GM23338 (cell line): ENCODE data around the gene VIPAS39. TPM values are rescaled to one million over a fixed set of nuclear protein-coding genes. Genes with fewer than 3 reads are reported as not detected.

Source experiments
- ATAC-seq: fragments of 200-7000 bp; cut with Tn5 transposase; 3 replicates; pipeline ENCODE4 v1.9.1; 2020
- DNase-seq: peaks from one replicate; pipeline ENCODE4 v3.0.0-alpha.2; 2015; ENCODE audit warnings: low spot score
- H2AFZ ChIP-seq: fragments of 200-600 bp; sonication (generic); 2 replicates; pipeline ENCODE4 v1.8.0; 2016; ENCODE audit warnings: antibody characterized with exemption, mild to moderate bottlenecking, moderate library complexity
- H3F3A ChIP-seq: fragments of 200-600 bp; sonication (generic); replicated peaks from 2 replicates; pipeline ENCODE4 v1.8.0; 2017; ENCODE audit warnings: antibody characterized with exemption, mixed run types, low read depth
- H3K27ac ChIP-seq: fragments of 200-600 bp; sonication (generic); 2 replicates; pipeline ENCODE4 v1.6.1; 2016; ENCODE audit warnings: low read depth
- H3K27me3 ChIP-seq: fragments of 200-600 bp; sonication (generic); 2 replicates; pipeline ENCODE4 v1.8.0; 2016; ENCODE audit warnings: mild to moderate bottlenecking, mixed run types, moderate library complexity; ENCODE audit not compliant: insufficient read depth
- H3K36me3 ChIP-seq: fragments of 200-600 bp; sonication (generic); 2 replicates; pipeline ENCODE4 v1.8.0; 2016; ENCODE audit warnings: mild to moderate bottlenecking; ENCODE audit not compliant: insufficient read depth
- H3K4me1 ChIP-seq: fragments of 200-600 bp; sonication (generic); 2 replicates; pipeline ENCODE4 v1.8.0; 2016; ENCODE audit warnings: mild to moderate bottlenecking, moderate library complexity; ENCODE audit not compliant: insufficient read depth
- H3K4me2 ChIP-seq: fragments of 200-600 bp; sonication (generic); 2 replicates; pipeline ENCODE4 v1.7.1; 2017; ENCODE audit warnings: mixed run types
- H3K4me3 ChIP-seq: fragments of 200-600 bp; sonication (generic); 2 replicates; pipeline ENCODE4 v1.6.1; 2016; ENCODE audit warnings: mixed run types
- H3K79me2 ChIP-seq: fragments of 200-600 bp; sonication (generic); replicated peaks from 2 replicates; pipeline ENCODE4 v1.8.0; 2017; ENCODE audit warnings: mild to moderate bottlenecking; ENCODE audit not compliant: insufficient read depth
- H3K9me2 ChIP-seq: fragments of 200-600 bp; sonication (generic); 2 replicates; pipeline ENCODE4 v1.8.0; 2017; ENCODE audit not compliant: insufficient read depth
- H4K20me1 ChIP-seq: fragments of 200-600 bp; sonication (generic); replicated peaks from 2 replicates; pipeline ENCODE4 v1.8.0; 2017; ENCODE audit warnings: mild to moderate bottlenecking; ENCODE audit not compliant: insufficient read depth
- H3K27ac Mint-ChIP-seq: 2 replicates; pipeline ENCODE4 v1.8.0; 2020; ENCODE audit warnings: inconsistent platforms, mild to moderate bottlenecking, moderate library complexity, mixed read lengths
- H3K27me3 Mint-ChIP-seq: 3 replicates; pipeline ENCODE4 v1.8.0; 2022; ENCODE audit warnings: low read depth, mild to moderate bottlenecking, moderate library complexity, mixed read lengths, inconsistent platforms; ENCODE audit not compliant: insufficient read depth, poor library complexity
- H3K36me3 Mint-ChIP-seq: 3 replicates; pipeline ENCODE4 v1.8.0; 2021; ENCODE audit warnings: low read depth, mild to moderate bottlenecking, inconsistent platforms, moderate library complexity, mixed read lengths
- H3K4me1 Mint-ChIP-seq: 3 replicates; pipeline ENCODE4 v1.8.0; 2020; ENCODE audit warnings: mild to moderate bottlenecking, inconsistent platforms, mixed read lengths
- H3K4me3 Mint-ChIP-seq: 3 replicates; pipeline ENCODE4 v1.8.0; 2021; ENCODE audit warnings: moderate library complexity, mild to moderate bottlenecking, inconsistent platforms, mixed read lengths
- H3K9me3 Mint-ChIP-seq: 3 replicates; pipeline ENCODE4 v1.8.0; 2020; ENCODE audit warnings: moderate library complexity, mild to moderate bottlenecking, inconsistent platforms, mixed read lengths
- CREB1 ChIP-seq: fragments of 250-450 bp; sonication (Bioruptor Pico); IDR thresholded peaks from 2 replicates; pipeline ENCODE4 v1.5.0; 2020; ENCODE audit warnings: low read depth, mild to moderate bottlenecking, moderate library complexity
- CTCF ChIP-seq, 2 experiments: fragments of 200-600 bp in 1 of 2; sonication (generic) in 1 of 2; conservative IDR thresholded peaks; 2 replicates each; pipeline versions ENCODE4 v1.5.1 to v1.6.1; 2016 to 2017; ENCODE audit warnings: antibody characterized with exemption in 2 of 2, low read depth in 2 of 2, mild to moderate bottlenecking in 2 of 2, moderate library complexity in 1 of 2
- ETS1 ChIP-seq: IDR thresholded peaks from 2 replicates; pipeline ENCODE4 v1.6.1; 2016; ENCODE audit warnings: antibody characterized with exemption
- EZH2 ChIP-seq: fragments of 200-600 bp; sonication (generic); IDR thresholded peaks from one replicate; pipeline ENCODE4 v1.8.0; 2017; ENCODE audit warnings: antibody characterized with exemption, mild to moderate bottlenecking, low read depth; ENCODE audit not compliant: unreplicated experiment
- EZH2phosphoT487 ChIP-seq: fragments of 200-600 bp; sonication (generic); IDR thresholded peaks from one replicate; pipeline ENCODE4 v1.8.1; 2018; ENCODE audit warnings: antibody characterized with exemption; ENCODE audit not compliant: unreplicated experiment
- JUNB ChIP-seq: IDR thresholded peaks from one replicate; pipeline ENCODE4 v1.6.1; 2016; ENCODE audit warnings: antibody characterized with exemption; ENCODE audit not compliant: unreplicated experiment
- NANOG ChIP-seq: IDR thresholded peaks from 2 replicates; pipeline ENCODE4 v1.6.1; 2016; ENCODE audit warnings: antibody characterized with exemption, borderline replicate concordance
- POLR2AphosphoS5 ChIP-seq: IDR thresholded peaks from 2 replicates; pipeline ENCODE4 v1.6.1; 2016; ENCODE audit warnings: antibody characterized with exemption, low read depth
- REST ChIP-seq: IDR thresholded peaks from one replicate; pipeline ENCODE4 v1.6.1; 2018; ENCODE audit warnings: antibody characterized with exemption; ENCODE audit not compliant: unreplicated experiment
- STAT1 ChIP-seq: IDR thresholded peaks from one replicate; pipeline ENCODE4 v1.6.1; 2016; ENCODE audit warnings: antibody characterized with exemption; ENCODE audit not compliant: unreplicated experiment
- ZNF114 ChIP-seq: fragments of 250-450 bp; sonication (Bioruptor Pico); IDR thresholded peaks from 2 replicates; pipeline ENCODE4 v1.5.0; 2020; ENCODE audit warnings: mild to moderate bottlenecking, moderate library complexity
- ZNF331 ChIP-seq: fragments of 250-450 bp; sonication (Bioruptor Pico); IDR thresholded peaks from 2 replicates; pipeline ENCODE4 v1.5.0; 2020; ENCODE audit warnings: low read depth, mild to moderate bottlenecking, moderate library complexity
- polyA plus RNA-seq: library from polyadenylated mRNA; unstranded; fragments of >200 nt; fragmentation: Nextera tagmentation; extraction: Ambion mirVana; gene quantifications from 2 replicates; pipeline ENCODE4 v1.2.1, GENCODE V29; 2016
- total RNA-seq: library from RNA; depleted of rRNA; stranded (reverse); fragments of >200 nt; shearing (Covaris generic); gene quantifications from 2 replicates; pipeline ENCODE4 v1.2.3, GENCODE V29; 2014
- TF ChIP-seq, protein P1 (sequence below): fragments of 250-450 bp; sonication (Bioruptor Pico); IDR thresholded peaks from 2 replicates; pipeline ENCODE4 v1.5.0; 2020; ENCODE audit warnings: mild to moderate bottlenecking, moderate library complexity

The VIPAS39 gene
- total and polyA plus RNA-seq, 2 experiments from 2014 or later = 9.4 to 21.8 TPM

DNA sequence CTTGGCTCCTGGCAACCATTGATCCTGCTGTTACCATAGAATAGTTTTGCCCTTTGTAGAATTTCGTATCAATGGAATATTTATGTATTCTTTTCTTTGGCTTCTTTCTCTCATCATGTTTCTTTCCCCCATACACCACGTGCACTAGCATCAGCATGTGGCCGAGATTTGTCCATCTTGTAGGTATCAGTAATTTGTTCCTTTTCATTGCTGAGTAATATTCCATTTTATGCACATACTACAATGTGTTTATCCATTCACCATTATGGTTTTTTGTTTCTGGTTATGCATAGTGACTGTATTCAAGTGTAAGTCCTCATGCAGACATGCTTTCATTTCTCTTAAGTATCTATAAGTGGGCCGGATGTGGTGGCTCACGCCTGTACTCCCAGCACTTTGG, 45.7 kb upstream of the VIPAS39 start:
- peaks cover 28% of the 10 kb centered on the region for H3K27me3 Mint-ChIP-seq
- Histone ChIP-seq H3K36me3 (no peaks in the 10 kb centered on the region), H3K4me3 (no peak overlapping the region), H3K27me3 (peaks cover 32% of the 10 kb centered on the region), H3F3A (no peaks in the 10 kb centered on the region), H4K20me1 (no peaks in the 10 kb centered on the region), H2AFZ (no peak overlapping the region), H3K4me1 (0 out of 2 replicates have a peak, but pooled peaks cover 5% of the 10 kb centered on the region), H3K27ac (no peak overlapping the region), H3K9me2 (no peaks in the 10 kb centered on the region), H3K79me2 (no peaks in the 10 kb centered on the region), H3K4me2 (no peak overlapping the region)
- H3K36me3 Mint-ChIP-seq = peaks cover 4% of the 10 kb centered on the region; the same call in 1 of the 3 replicates
- TF ChIP-seq ZNF331 (CRISPR knock-in tag) = no peak
- TF ChIP-seq, protein P1, sequence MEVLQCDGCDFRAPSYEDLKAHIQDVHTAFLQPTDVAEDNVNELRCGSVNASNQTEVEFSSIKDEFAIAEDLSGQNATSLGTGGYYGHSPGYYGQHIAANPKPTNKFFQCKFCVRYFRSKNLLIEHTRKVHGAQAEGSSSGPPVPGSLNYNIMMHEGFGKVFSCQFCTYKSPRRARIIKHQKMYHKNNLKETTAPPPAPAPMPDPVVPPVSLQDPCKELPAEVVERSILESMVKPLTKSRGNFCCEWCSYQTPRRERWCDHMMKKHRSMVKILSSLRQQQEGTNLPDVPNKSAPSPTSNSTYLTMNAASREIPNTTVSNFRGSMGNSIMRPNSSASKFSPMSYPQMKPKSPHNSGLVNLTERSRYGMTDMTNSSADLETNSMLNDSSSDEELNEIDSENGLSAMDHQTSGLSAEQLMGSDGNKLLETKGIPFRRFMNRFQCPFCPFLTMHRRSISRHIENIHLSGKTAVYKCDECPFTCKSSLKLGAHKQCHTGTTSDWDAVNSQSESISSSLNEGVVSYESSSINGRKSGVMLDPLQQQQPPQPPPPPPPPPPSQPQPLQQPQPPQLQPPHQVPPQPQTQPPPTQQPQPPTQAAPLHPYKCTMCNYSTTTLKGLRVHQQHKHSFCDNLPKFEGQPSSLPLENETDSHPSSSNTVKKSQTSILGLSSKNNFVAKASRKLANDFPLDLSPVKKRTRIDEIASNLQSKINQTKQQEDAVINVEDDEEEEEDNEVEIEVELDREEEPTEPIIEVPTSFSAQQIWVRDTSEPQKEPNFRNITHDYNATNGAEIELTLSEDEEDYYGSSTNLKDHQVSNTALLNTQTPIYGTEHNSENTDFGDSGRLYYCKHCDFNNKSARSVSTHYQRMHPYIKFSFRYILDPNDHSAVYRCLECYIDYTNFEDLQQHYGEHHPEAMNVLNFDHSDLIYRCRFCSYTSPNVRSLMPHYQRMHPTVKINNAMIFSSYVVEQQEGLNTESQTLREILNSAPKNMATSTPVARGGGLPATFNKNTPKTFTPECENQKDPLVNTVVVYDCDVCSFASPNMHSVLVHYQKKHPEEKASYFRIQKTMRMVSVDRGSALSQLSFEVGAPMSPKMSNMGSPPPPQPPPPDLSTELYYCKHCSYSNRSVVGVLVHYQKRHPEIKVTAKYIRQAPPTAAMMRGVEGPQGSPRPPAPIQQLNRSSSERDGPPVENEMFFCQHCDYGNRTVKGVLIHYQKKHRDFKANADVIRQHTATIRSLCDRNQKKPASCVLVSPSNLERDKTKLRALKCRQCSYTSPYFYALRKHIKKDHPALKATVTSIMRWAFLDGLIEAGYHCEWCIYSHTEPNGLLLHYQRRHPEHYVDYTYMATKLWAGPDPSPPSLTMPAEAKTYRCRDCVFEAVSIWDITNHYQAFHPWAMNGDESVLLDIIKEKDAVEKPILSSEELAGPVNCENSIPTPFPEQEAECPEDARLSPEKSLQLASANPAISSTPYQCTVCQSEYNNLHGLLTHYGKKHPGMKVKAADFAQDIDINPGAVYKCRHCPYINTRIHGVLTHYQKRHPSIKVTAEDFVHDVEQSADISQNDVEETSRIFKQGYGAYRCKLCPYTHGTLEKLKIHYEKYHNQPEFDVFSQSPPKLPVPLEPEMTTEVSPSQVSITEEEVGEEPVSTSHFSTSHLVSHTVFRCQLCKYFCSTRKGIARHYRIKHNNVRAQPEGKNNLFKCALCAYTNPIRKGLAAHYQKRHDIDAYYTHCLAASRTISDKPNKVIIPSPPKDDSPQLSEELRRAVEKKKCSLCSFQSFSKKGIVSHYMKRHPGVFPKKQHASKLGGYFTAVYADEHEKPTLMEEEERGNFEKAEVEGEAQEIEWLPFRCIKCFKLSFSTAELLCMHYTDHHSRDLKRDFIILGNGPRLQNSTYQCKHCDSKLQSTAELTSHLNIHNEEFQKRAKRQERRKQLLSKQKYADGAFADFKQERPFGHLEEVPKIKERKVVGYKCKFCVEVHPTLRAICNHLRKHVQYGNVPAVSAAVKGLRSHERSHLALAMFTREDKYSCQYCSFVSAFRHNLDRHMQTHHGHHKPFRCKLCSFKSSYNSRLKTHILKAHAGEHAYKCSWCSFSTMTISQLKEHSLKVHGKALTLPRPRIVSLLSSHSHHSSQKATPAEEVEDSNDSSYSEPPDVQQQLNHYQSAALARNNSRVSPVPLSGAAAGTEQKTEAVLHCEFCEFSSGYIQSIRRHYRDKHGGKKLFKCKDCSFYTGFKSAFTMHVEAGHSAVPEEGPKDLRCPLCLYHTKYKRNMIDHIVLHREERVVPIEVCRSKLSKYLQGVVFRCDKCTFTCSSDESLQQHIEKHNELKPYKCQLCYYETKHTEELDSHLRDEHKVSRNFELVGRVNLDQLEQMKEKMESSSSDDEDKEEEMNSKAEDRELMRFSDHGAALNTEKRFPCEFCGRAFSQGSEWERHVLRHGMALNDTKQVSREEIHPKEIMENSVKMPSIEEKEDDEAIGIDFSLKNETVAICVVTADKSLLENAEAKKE (CRISPR knock-in tag) = no peak
- no peak for TF ChIP-seq POLR2AphosphoS5
- TF ChIP-seq STAT1 = no peak
- TF ChIP-seq CTCF (conservative IDR thresholded peaks at IDR 0.05; ENCODE audit: low read depth in 2 of 2) = no peak
- no peak for TF ChIP-seq ETS1
- TF ChIP-seq REST = no peak
- TF ChIP-seq JUNB = no peak
- TF ChIP-seq ZNF114 (CRISPR knock-in tag) = no peak
- no peak for TF ChIP-seq EZH2phosphoT487
- no peak for TF ChIP-seq CREB1 (CRISPR knock-in tag)
- no peak for TF ChIP-seq NANOG
- no peak for TF ChIP-seq EZH2
- H3K9me3 Mint-ChIP-seq = peaks cover 11% of the 10 kb centered on the region; the same call in 2 of the 3 replicates
- peaks cover 5% of the 10 kb centered on the region; the same call in 2 of the 3 replicates for H3K4me1 Mint-ChIP-seq
- no peak overlapping the region for H3K27ac Mint-ChIP-seq
- no peak overlapping the region for H3K4me3 Mint-ChIP-seq
- ATAC-seq (no peak), DNase-seq (no peak)
